Renal pelvis (tissue), 4 donors: Measurements from ENCODE around the gene MBP. TPM values are rescaled to one million over a fixed set of nuclear protein-coding genes. Genes with fewer than 3 reads are reported as not detected.

Source experiments
- DNase-seq: peaks from one replicate; pipeline ENCODE4 v3.0.0-alpha.2; 2013
- polyA plus RNA-seq, 3 donors: library from polyadenylated mRNA; unstranded; fragments of 120-200 nt; gene quantifications; one replicate each; pipeline ENCODE4 v1.2.1, GENCODE V29; 2013; ENCODE audit not compliant: insufficient read length in 3 of 3

The MBP gene
- polyA plus RNA-seq, 3 donors, result 18.5 to 20.4 (median 19.7) TPM

GRCh38 chr18:77136076-77136718 lies 3.6 kb upstream of the MBP start:
- no peak for DNase-seq

GRCh38 chr18:77135339-77136075 lies 2.9 kb upstream of the MBP start:
- DNase-seq, result no peak

- DNase-seq, result no peak
Measured at GRCh38 chr18:77134611-77135010, 2.0 kb upstream of the MBP start.

- no peak for DNase-seq
Measured at GRCh38 chr18:77133835-77134496, 1.4 kb upstream of the MBP start.

GRCh38 chr18:77133051-77133834 lies 660 bp upstream of the MBP start:
- no peak for DNase-seq

- no peak for DNase-seq
Measured at GRCh38 chr18:77131652-77132368, 773 bp downstream of the MBP start.

- no peak for DNase-seq
Measured at GRCh38 chr18:77131100-77131651, 1.4 kb downstream of the MBP start.

GRCh38 chr18:77130229-77131099 lies 2.1 kb downstream of the MBP start:
- DNase-seq, result no peak

- DNase-seq, result no peak
Measured at GRCh38 chr18:77129150-77129551, 3.4 kb downstream of the MBP start.

- DNase-seq, result no peak
Measured at GRCh38 chr18:77127769-77128671, 4.6 kb downstream of the MBP start.

- DNase-seq, result no peak
Measured at GRCh38 chr18:77124452-77124922, 8.1 kb downstream of the MBP start.

- no peak for DNase-seq
Measured at GRCh38 chr18:77123320-77124231, 9.0 kb downstream of the MBP start.

GRCh38 chr18:77121523-77121922 lies 11.1 kb downstream of the MBP start:
- DNase-seq, result no peak

- no peak for DNase-seq
Measured at GRCh38 chr18:77119851-77120491, 12.6 kb downstream of the MBP start.

GRCh38 chr18:77119101-77119850 lies 13.3 kb downstream of the MBP start:
- no peak for DNase-seq

GRCh38 chr18:77118256-77119090 lies 14.1 kb downstream of the MBP start:
- DNase-seq, result no peak
